Stimulated activated CD8-positive, alpha-beta memory T cell treated with anti-CD3 and anti-CD28 coated beads, Interleukin-15, amount 100 ng/mL, for 1 hour (primary cell): Measurements from ENCODE around the gene IPCEF1.
"Not testable (repeated sequence)": the region's sequence is repeated elsewhere in the genome, so short reads cannot be mapped to it uniquely, and the experiment has no call there.

Experiments used
- DNase-seq: peaks from one replicate; pipeline ENCODE4 v3.0.0-alpha.2; 2020; ENCODE audit warnings: low read depth

IPCEF1 gene

GRCh38 chr6:154246723-154247118, 109.9 kb downstream of the IPCEF1 start:
- no peak for DNase-seq

GRCh38 chr6:154245506-154245905, 111.1 kb downstream of the IPCEF1 start:
- no peak for DNase-seq

GRCh38 chr6:154243793-154244750, 112.5 kb downstream of the IPCEF1 start:
- no peak for DNase-seq

GRCh38 chr6:154242617-154243357, 113.8 kb downstream of the IPCEF1 start:
- no peak for DNase-seq

GRCh38 chr6:154241581-154241980, 115.0 kb downstream of the IPCEF1 start:
- DNase-seq: no peak

GRCh38 chr6:154241061-154241460, 115.5 kb downstream of the IPCEF1 start:
- DNase-seq: not testable (repeated sequence)

GRCh38 chr6:154239392-154239791, 117.2 kb downstream of the IPCEF1 start:
- no peak for DNase-seq

GRCh38 chr6:154238831-154239230, 117.8 kb downstream of the IPCEF1 start:
- no peak for DNase-seq

- DNase-seq: no peak
Measured at GRCh38 chr6:154236646-154237301, 119.8 kb downstream of the IPCEF1 start.

GRCh38 chr6:154234019-154234772, 122.4 kb downstream of the IPCEF1 start:
- DNase-seq: no peak

GRCh38 chr6:154233383-154233782, 123.2 kb downstream of the IPCEF1 start:
- DNase-seq: no peak

- no peak for DNase-seq
Measured at GRCh38 chr6:154232013-154232910, 124.3 kb downstream of the IPCEF1 start.

- DNase-seq: no peak
Measured at GRCh38 chr6:154230910-154231595, 125.5 kb downstream of the IPCEF1 start.

GRCh38 chr6:154230393-154230792, 126.2 kb downstream of the IPCEF1 start:
- no peak for DNase-seq

- no peak for DNase-seq
Measured at GRCh38 chr6:154229786-154230185, 126.8 kb downstream of the IPCEF1 start.

GRCh38 chr6:154228521-154228905, 128.1 kb downstream of the IPCEF1 start:
- no peak for DNase-seq

GRCh38 chr6:154227862-154228520, 128.6 kb downstream of the IPCEF1 start:
- DNase-seq: no peak

GRCh38 chr6:154226461-154226860, 130.1 kb downstream of the IPCEF1 start:
- no peak for DNase-seq

GRCh38 chr6:154223296-154223695, 133.3 kb downstream of the IPCEF1 start:
- no peak for DNase-seq

GRCh38 chr6:154222716-154223115, 133.9 kb downstream of the IPCEF1 start:
- DNase-seq: no peak
